Measurements from ENCODE around the gene LRPAP1.
"Not testable (repeated sequence)": the region's sequence is repeated elsewhere in the genome, so short reads cannot be mapped to it uniquely, and the experiment has no call there.

- not testable (repeated sequence) for TF ChIP-seq CTCF (IDR thresholded peaks at IDR 0.05; ENCODE audit: poor library complexity); EZH2 (IDR thresholded peaks at IDR 0.05; ENCODE audit: borderline replicate concordance); EZH2phosphoT487 (IDR thresholded peaks at IDR 0.05; ENCODE audit: low read depth, severe bottlenecking, unreplicated experiment)
Observed at GRCh38 chr4:3556244-3556867, 24.1 kb upstream of the LRPAP1 start.
